Chondrocyte (in vitro differentiated cells): ENCODE data around the gene MEIOB. TPM values are rescaled to one million over a fixed set of nuclear protein-coding genes. Genes with fewer than 3 reads are reported as not detected.
"Not testable (repeated sequence)": the region's sequence is repeated elsewhere in the genome, so short reads cannot be mapped to it uniquely, and the experiment has no call there.

Source experiments
- DNase-seq: peaks from one replicate; pipeline ENCODE4 v3.0.0; 2021; ENCODE audit warnings: mixed read lengths, low spot score
- H3K27ac Mint-ChIP-seq: one replicate; pipeline ENCODE4 v1.8.0; 2021; ENCODE audit warnings: mild to moderate bottlenecking, moderate library complexity, mixed read lengths; ENCODE audit not compliant: unreplicated experiment
- H3K27me3 Mint-ChIP-seq: 2 replicates; pipeline ENCODE4 v1.8.0; 2021; ENCODE audit warnings: low read depth, mixed read lengths
- H3K36me3 Mint-ChIP-seq: 2 replicates; pipeline ENCODE4 v1.8.0; 2021; ENCODE audit warnings: low read depth, mixed read lengths
- H3K4me1 Mint-ChIP-seq: 2 replicates; pipeline ENCODE4 v1.8.0; 2021; ENCODE audit warnings: low read depth, mild to moderate bottlenecking, mixed read lengths
- H3K4me3 Mint-ChIP-seq: one replicate; pipeline ENCODE4 v1.8.0; 2021; ENCODE audit warnings: mild to moderate bottlenecking, moderate library complexity, mixed read lengths; ENCODE audit not compliant: unreplicated experiment
- H3K9me3 Mint-ChIP-seq: 2 replicates; pipeline ENCODE4 v1.8.0; 2021; ENCODE audit warnings: low read depth, mixed read lengths
- total RNA-seq: library from RNA; stranded (reverse); gene quantifications from 3 replicates; pipeline ENCODE4 v1.2.1, GENCODE V29; 2021
- TF ChIP-seq, protein P1 (sequence below): fragments of 200-600 bp; sonication (generic); IDR thresholded peaks from 2 replicates; pipeline ENCODE4 v1.5.0; 2021; ENCODE audit warnings: antibody characterized with exemption, mild to moderate bottlenecking, moderate library complexity

The MEIOB gene
- total RNA-seq, 1 donor from 2014 or later: 1.2 TPM

DNA sequence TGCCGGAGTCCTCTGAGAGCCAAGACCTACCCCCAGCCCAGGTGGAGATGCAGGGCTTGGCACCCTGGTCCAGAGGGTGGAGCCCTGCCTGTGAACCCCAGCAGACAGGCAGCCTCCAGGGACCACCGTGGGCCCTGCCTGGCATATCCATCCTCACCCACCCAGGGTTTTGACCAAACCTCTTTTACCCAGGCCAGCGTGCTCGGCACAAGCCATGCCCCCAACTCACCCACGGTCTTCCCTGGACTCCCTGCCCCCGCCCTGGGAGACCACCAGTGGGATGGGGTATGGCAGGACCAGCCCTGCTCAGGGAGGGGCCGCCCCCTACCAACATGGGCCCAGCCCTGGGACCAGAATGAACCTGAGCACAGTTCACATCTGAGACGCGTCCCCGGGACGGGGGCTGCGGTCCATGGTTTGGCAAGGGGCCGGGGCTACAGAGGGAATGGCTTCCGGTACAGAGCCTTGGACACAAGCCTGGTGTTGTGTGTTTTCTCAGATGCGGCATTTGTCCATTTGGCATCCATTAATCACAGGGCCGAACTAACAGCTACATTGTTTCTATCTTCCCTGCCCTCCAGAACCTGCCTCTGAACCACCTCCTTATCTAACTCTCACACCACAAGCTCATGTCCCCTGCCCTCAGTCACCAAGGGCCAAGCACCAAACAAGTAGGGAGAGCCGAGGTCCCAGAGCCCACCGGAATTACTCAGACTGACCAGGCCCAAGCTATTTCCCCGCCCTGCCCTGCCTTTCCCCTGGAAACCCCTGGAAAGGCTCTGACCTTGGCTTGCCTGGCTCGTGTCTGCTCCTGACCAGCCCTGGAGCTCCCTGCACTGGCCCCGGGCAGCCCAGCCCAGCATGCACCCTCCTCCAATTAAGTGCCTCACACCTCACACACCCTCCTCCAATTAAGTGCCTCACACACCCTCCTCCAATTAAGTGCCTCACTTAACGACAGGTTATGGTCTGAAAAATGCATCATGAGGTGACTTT is 32.2 kb upstream of the MEIOB start:
- Mint-ChIP-seq H3K9me3 (no peaks in the 10 kb centered on the region), H3K36me3 (no peaks in the 10 kb centered on the region), H3K27ac (no peak overlapping the region), H3K4me1 (peaks cover 8% of the 10 kb centered on the region), H3K27me3 (peaks cover 11% of the 10 kb centered on the region), H3K4me3 (no peak overlapping the region)
- DNase-seq: no peak
- TF ChIP-seq, protein P1, sequence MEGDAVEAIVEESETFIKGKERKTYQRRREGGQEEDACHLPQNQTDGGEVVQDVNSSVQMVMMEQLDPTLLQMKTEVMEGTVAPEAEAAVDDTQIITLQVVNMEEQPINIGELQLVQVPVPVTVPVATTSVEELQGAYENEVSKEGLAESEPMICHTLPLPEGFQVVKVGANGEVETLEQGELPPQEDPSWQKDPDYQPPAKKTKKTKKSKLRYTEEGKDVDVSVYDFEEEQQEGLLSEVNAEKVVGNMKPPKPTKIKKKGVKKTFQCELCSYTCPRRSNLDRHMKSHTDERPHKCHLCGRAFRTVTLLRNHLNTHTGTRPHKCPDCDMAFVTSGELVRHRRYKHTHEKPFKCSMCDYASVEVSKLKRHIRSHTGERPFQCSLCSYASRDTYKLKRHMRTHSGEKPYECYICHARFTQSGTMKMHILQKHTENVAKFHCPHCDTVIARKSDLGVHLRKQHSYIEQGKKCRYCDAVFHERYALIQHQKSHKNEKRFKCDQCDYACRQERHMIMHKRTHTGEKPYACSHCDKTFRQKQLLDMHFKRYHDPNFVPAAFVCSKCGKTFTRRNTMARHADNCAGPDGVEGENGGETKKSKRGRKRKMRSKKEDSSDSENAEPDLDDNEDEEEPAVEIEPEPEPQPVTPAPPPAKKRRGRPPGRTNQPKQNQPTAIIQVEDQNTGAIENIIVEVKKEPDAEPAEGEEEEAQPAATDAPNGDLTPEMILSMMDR: no peak

DNA sequence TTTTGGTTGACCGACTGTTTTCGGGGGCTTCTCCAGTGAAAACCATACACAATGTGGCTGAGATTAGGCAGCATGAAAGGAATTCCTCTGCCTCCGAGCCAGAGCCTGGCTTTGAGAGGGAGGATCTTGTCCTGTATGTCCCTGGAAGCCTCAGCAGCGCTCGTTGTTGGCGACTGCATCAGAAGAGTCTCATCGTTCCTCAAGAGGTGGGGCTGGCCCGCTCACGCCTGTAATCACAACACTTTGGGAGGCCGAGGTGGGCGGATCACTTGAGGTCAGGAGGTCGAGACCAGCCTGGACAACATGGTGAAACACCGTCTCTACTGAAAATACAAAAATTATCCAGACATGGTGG is 31.2 kb upstream of the MEIOB start:
- TF ChIP-seq, protein P1: no peak
- Mint-ChIP-seq H3K4me3 (no peak overlapping the region), H3K4me1 (peaks cover 8% of the 10 kb centered on the region), H3K36me3 (no peaks in the 10 kb centered on the region), H3K27me3 (peaks cover 15% of the 10 kb centered on the region), H3K9me3 (no peaks in the 10 kb centered on the region), H3K27ac (no peak overlapping the region)
- no peak for DNase-seq

DNA sequence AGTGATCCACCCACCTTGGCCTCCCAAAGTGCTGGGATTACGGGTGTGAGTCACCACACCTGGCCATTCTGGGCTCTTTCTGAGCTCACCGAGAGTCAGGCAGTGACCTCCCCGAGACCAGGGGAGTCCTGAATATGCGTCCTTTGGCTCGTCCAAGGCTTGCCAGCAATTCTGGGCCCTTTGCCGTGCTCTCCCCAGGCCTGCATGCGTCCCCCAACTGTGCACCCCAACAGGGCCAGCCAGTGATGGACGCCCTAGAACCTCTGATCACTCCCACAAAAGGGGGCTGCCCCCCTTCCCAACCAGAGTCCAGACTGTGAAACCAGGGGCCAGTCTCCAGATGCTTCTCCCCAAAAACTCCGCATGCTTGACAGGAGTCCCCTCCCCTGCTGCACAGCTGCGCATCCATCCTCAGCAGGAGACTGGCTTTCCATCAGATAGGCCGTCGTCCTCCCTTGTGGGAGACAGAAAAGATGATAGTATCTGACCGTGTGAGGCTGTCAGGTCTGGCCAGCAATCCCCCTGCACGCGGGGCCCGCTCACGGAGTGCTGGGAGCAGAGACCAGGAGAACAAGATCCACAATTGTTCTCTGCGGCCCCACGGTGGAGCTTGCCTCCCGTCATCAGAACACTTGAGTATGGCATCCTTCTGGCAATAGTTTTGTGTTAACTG is 30.7 kb upstream of the MEIOB start:
- TF ChIP-seq, protein P1: no peak
- Mint-ChIP-seq H3K4me3 (no peak overlapping the region), H3K27ac (no peak overlapping the region), H3K4me1 (peaks cover 8% of the 10 kb centered on the region), H3K36me3 (no peaks in the 10 kb centered on the region), H3K27me3 (peaks cover 17% of the 10 kb centered on the region), H3K9me3 (no peaks in the 10 kb centered on the region)
- no peak for DNase-seq

DNA sequence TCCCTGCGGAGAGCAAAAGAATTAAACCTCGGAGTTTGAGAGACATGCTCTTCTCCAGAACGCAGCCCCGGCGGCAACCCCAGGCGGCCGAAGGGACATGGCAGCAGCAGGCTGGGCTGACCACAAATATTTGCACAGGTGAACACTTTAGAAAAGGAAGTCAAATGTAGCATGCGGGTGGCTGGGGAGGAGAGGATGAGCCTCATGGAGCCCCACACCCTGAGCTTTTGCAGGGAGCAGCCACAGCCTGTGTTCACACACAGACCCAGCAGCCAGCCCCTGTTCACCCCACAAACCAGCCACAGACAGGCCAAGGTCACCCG is 28.4 kb upstream of the MEIOB start:
- Mint-ChIP-seq H3K4me3 (no peak overlapping the region), H3K9me3 (no peaks in the 10 kb centered on the region), H3K4me1 (no peaks in the 10 kb centered on the region), H3K27me3 (peaks cover 25% of the 10 kb centered on the region), H3K27ac (no peak overlapping the region), H3K36me3 (no peaks in the 10 kb centered on the region)
- TF ChIP-seq, protein P1: no peak
- DNase-seq: no peak

DNA sequence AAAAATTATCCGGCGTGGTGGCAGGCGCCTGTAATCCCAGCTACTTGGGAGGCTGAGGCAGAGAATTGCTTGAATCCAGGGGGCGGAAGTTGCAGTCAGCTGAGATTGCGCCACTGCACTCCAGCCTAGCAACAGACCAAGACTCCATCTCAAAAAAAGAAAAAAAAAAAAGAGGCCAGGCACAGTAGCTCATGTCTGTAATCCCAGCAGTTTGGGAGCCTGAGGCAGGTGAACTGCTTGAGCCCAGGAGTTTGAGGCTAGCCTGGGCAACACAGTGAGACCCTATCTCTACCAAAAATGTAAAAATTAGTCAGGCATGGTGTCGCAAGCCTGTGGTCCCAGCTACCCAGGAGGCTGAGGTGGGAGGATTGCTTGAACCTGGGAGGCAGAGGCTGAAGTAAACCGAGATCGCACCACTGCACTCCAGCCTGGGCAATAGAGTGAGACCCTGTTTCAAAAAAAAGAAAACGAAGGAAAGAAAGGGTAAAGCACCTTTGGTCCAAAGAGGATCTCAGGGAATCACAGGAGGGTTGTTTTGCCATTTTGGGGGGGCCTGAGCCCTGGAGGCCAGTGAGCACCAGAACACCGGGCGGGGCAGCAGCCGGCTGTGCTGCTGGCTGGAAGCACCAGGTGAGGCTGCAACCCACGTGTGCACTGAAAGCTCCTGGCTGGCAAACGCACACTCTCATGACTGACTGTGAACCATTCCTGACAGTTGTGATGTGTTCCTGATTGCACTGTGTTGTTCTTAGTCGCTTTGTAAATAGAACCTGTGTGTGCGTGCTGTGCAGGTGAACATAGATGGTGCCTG is 27.9 kb upstream of the MEIOB start:
- no peak overlapping the region for H3K27ac Mint-ChIP-seq
- TF ChIP-seq, protein P1: no peak
- H3K4me1 Mint-ChIP-seq: no peaks in the 10 kb centered on the region
- H3K36me3 Mint-ChIP-seq: no peaks in the 10 kb centered on the region
- H3K27me3 Mint-ChIP-seq: peaks cover 25% of the 10 kb centered on the region
- no peak overlapping the region for H3K4me3 Mint-ChIP-seq
- no peak for DNase-seq
- H3K9me3 Mint-ChIP-seq: no peaks in the 10 kb centered on the region

DNA sequence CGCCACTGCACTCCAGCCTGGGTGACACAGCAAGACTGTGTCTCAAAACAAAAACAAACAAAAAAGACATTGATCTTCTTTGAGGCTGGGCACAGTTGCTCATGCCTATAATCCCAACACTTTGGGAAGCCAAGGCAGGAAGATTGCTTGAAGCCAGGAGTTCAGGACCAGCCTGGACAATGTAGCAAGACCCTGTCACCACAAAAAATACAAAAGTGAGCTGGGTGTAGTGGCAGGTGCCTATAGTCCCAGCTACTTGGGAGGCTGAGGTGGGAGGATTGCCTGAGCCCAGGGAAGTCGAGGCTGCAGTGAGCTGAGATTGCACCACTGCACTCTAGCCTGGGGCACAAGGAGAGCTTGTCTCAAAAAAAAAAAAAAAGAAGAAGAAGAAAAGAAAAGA is 25.7 kb upstream of the MEIOB start:
- not testable (repeated sequence) for H3K36me3 Mint-ChIP-seq

More for the DNA sequence above, 25.7 kb upstream of the MEIOB start:
- not testable (repeated sequence) for DNase-seq, H3K4me3 Mint-ChIP-seq, H3K4me1 Mint-ChIP-seq, H3K27ac Mint-ChIP-seq, H3K9me3 Mint-ChIP-seq
- H3K27me3 Mint-ChIP-seq: peaks cover 28% of the 10 kb centered on the region
